H9 (cell line): Measurements from ENCODE around the gene COL5A3. TPM values are rescaled to one million over a fixed set of nuclear protein-coding genes. Genes with fewer than 3 reads are reported as not detected.

ENCODE experiments used
- DNase-seq: peaks from one replicate; pipeline ENCODE4 v3.0.0-alpha.2; 2017
- H2AFZ ChIP-seq: one replicate; pipeline ENCODE4 v1.6.1; 2013; ENCODE audit warnings: mild to moderate bottlenecking, low read length, control low read depth, moderate library complexity
- H2AK5ac ChIP-seq: 2 replicates; pipeline ENCODE4 v1.6.1; 2013; ENCODE audit warnings: low read length, control low read depth, mixed read lengths; ENCODE audit not compliant: insufficient read length
- H2BK120ac ChIP-seq: one replicate; pipeline ENCODE4 v1.6.1; 2013; ENCODE audit warnings: low read depth, mild to moderate bottlenecking, low read length, control low read depth, inconsistent platforms; ENCODE audit not compliant: poor library complexity, severe bottlenecking
- H2BK12ac ChIP-seq: 2 replicates; pipeline ENCODE4 v1.6.1; 2013; ENCODE audit warnings: low read length, control low read depth, mixed read lengths, low read depth; ENCODE audit not compliant: insufficient read length
- H2BK15ac ChIP-seq: 2 replicates; pipeline ENCODE4 v1.6.1; 2013; ENCODE audit warnings: low read depth, low read length, control low read depth
- H2BK20ac ChIP-seq: one replicate; pipeline ENCODE4 v1.6.1; 2013; ENCODE audit warnings: low read depth, mild to moderate bottlenecking, low read length, control low read depth, inconsistent platforms; ENCODE audit not compliant: poor library complexity, severe bottlenecking
- H2BK5ac ChIP-seq: 2 replicates; pipeline ENCODE4 v1.6.1; 2013; ENCODE audit warnings: low read length, control low read depth, mixed read lengths; ENCODE audit not compliant: insufficient read length
- H3K14ac ChIP-seq: 2 replicates; pipeline ENCODE4 v1.6.1; 2013; ENCODE audit warnings: low read length, control low read depth; ENCODE audit not compliant: insufficient read depth
- H3K18ac ChIP-seq: 2 replicates; pipeline ENCODE4 v1.6.1; 2013; ENCODE audit warnings: low read depth, mild to moderate bottlenecking, mixed read lengths, low read length, control low read depth; ENCODE audit not compliant: insufficient read length
- H3K23ac ChIP-seq: 2 replicates; pipeline ENCODE4 v1.6.1; 2013; ENCODE audit warnings: low read length, control low read depth, mixed read lengths, low read depth; ENCODE audit not compliant: insufficient read length
- H3K23me2 ChIP-seq: 2 replicates; pipeline ENCODE4 v1.6.1; 2013; ENCODE audit warnings: low read depth, mild to moderate bottlenecking, mixed read lengths, low read length, control low read depth; ENCODE audit not compliant: insufficient read length, poor library complexity, severe bottlenecking
- H3K27ac ChIP-seq: 2 replicates; pipeline ENCODE4 v1.5.1; 2013; ENCODE audit warnings: low read length, control low read depth, mixed read lengths, low read depth; ENCODE audit not compliant: insufficient read length
- H3K27me3 ChIP-seq: 2 replicates; pipeline ENCODE4 v1.6.1; 2013; ENCODE audit warnings: low read length, control low read depth, inconsistent platforms; ENCODE audit not compliant: insufficient read depth
- H3K4ac ChIP-seq: 2 replicates; pipeline ENCODE4 v1.6.1; 2013; ENCODE audit warnings: low read depth, mild to moderate bottlenecking, control low read depth, inconsistent platforms, low read length, moderate library complexity
- H3K4me1 ChIP-seq: 2 replicates; pipeline ENCODE4 v1.6.1; 2013; ENCODE audit warnings: low read length, control low read depth, inconsistent platforms; ENCODE audit not compliant: insufficient read depth
- H3K4me2 ChIP-seq: 2 replicates; pipeline ENCODE4 v1.6.1; 2013; ENCODE audit warnings: low read length, control low read depth, mixed read lengths; ENCODE audit not compliant: insufficient read length, insufficient read depth
- H3K56ac ChIP-seq: 2 replicates; pipeline ENCODE4 v1.6.1; 2013; ENCODE audit warnings: low read depth, mild to moderate bottlenecking, mixed read lengths, low read length, control low read depth; ENCODE audit not compliant: insufficient read length
- H3K79me1 ChIP-seq: 2 replicates; pipeline ENCODE4 v1.6.1; 2013; ENCODE audit warnings: low read depth, mild to moderate bottlenecking, moderate library complexity, low read length, control low read depth, inconsistent platforms; ENCODE audit not compliant: insufficient read depth, poor library complexity, severe bottlenecking
- H3K79me2 ChIP-seq: 2 replicates; pipeline ENCODE4 v1.6.1; 2013; ENCODE audit warnings: low read length, control low read depth, inconsistent platforms; ENCODE audit not compliant: insufficient read depth
- H3K9ac ChIP-seq: 2 replicates; pipeline ENCODE4 v1.6.1; 2013; ENCODE audit warnings: low read length, control low read depth, mixed read lengths; ENCODE audit not compliant: insufficient read length; ENCODE audit errors: extremely low read depth
- H3K9me3 ChIP-seq: one replicate; pipeline ENCODE4 v1.6.1; 2013; ENCODE audit warnings: low read depth, low read length, inconsistent platforms; ENCODE audit not compliant: control insufficient read depth
- H3T11ph ChIP-seq: one replicate; pipeline ENCODE4 v1.6.1; 2013; ENCODE audit warnings: mild to moderate bottlenecking, low read length, control low read depth, inconsistent platforms
- H4K20me1 ChIP-seq: one replicate; pipeline ENCODE4 v1.6.1; 2013; ENCODE audit not compliant: control insufficient read depth, insufficient read length, insufficient read depth
- H4K5ac ChIP-seq: 2 replicates; pipeline ENCODE4 v1.6.1; 2013; ENCODE audit warnings: low read depth, mild to moderate bottlenecking, mixed read lengths, low read length, control low read depth; ENCODE audit not compliant: insufficient read length
- H4K8ac ChIP-seq: replicated peaks from 2 replicates; pipeline ENCODE4 v1.6.1; 2013; ENCODE audit warnings: low read length, control low read depth, mixed read lengths, low read depth; ENCODE audit not compliant: insufficient read length
- H4K91ac ChIP-seq: 2 replicates; pipeline ENCODE4 v1.6.1; 2013; ENCODE audit warnings: low read depth, mild to moderate bottlenecking, moderate library complexity, mixed read lengths, low read length, control low read depth; ENCODE audit not compliant: insufficient read length
- H3K27ac Mint-ChIP-seq, 3 experiments: 2 replicates in 2 of 3; 3 replicates in 1 of 3; pipeline ENCODE4 v1.8.0; 2020 to 2021; ENCODE audit warnings: mixed read lengths in 3 of 3, mild to moderate bottlenecking in 1 of 3, moderate library complexity in 1 of 3
- H3K27me3 Mint-ChIP-seq: 2 replicates; pipeline ENCODE4 v1.8.0; 2021; ENCODE audit warnings: low read depth, mild to moderate bottlenecking, moderate library complexity, mixed read lengths
- H3K36me3 Mint-ChIP-seq, 3 experiments: 2 replicates in 2 of 3; 3 replicates in 1 of 3; pipeline ENCODE4 v1.8.0; 2020 to 2021; ENCODE audit warnings: low read depth in 3 of 3, mixed read lengths in 3 of 3; ENCODE audit not compliant: insufficient read depth in 1 of 3
- H3K4me1 Mint-ChIP-seq, 2 experiments: 2 replicates each; pipeline ENCODE4 v1.8.0; 2020; ENCODE audit warnings: mixed read lengths in 2 of 2
- H3K4me3 Mint-ChIP-seq, 2 experiments: 2 replicates in 1 of 2; 3 replicates in 1 of 2; pipeline ENCODE4 v1.8.0; 2020 to 2021; ENCODE audit warnings: mild to moderate bottlenecking in 2 of 2, mixed read lengths in 2 of 2, moderate library complexity in 1 of 2
- H3K9me3 Mint-ChIP-seq, 2 experiments: 2 replicates in 1 of 2; 3 replicates in 1 of 2; pipeline ENCODE4 v1.8.0; 2020; ENCODE audit warnings: mild to moderate bottlenecking in 2 of 2, mixed read lengths in 2 of 2, moderate library complexity in 1 of 2
- whole genome bisulfite sequencing: extraction: QIAGEN DNeasy Blood & Tissue Kit; methylation state at CpG from one replicate; pipeline ENCODE4 v1.1.7; 2013; ENCODE audit warnings: missing lambda C conversion rate, low lambda C conversion rate, mixed read lengths; ENCODE audit not compliant: insufficient read length; ENCODE audit errors: extremely low coverage; 5-methylcytosine and 5-hydroxymethylcytosine counted together
- total RNA-seq: library from RNA; stranded (reverse); gene quantifications from 2 replicates; pipeline ENCODE4 v1.2.1, GENCODE V29; 2021
- TF ChIP-seq, protein P1 (sequence below): fragments of 200-600 bp; sonication (generic); conservative IDR thresholded peaks from 3 replicates; pipeline ENCODE4 v1.8.0; 2021; ENCODE audit warnings: antibody characterized with exemption, mild to moderate bottlenecking

The COL5A3 gene
- total RNA-seq, 1 experiment from 2014 or later, result 0.72 TPM

DNA sequence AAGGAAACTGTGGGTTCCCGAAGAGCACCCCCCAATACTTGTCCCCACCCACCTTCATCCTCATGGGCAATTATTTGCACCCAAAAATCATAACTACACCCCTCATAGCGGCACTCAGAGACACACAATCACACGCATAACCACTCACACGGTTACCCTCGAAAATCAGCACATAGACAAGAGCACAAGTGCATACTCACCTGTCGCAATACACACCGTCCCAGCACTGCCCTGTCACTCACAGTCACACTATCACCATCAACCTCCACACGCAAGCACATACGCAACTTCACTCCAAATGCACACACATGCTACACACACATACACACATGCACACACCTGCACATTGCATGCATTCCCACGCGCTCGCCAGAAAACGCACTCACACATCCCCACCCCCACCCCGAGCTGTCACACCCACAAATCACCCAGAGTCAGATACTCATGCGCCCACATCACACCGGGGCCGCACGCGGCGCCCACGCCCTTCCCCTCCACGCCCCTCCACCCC lies 535 bp downstream of the COL5A3 start:
- Histone ChIP-seq H3K23ac (no peak overlapping the region), H3K27me3 (peaks cover 4% of the 10 kb centered on the region), H3K23me2 (no peaks in the 10 kb centered on the region), H4K20me1 (no peaks in the 10 kb centered on the region), H3K18ac (no peak overlapping the region), H2BK5ac (no peak overlapping the region), H3K79me2 (no peaks in the 10 kb centered on the region), H2AFZ (no peak overlapping the region), H4K91ac (no peak overlapping the region), H4K5ac (no peak overlapping the region), H2AK5ac (no peak overlapping the region), H3K79me1 (no peaks in the 10 kb centered on the region), H3K4ac (no peak overlapping the region), H3K4me1 (peaks cover 5% of the 10 kb centered on the region; the same call in 1 of the 2 replicates), H3K9ac (no peak overlapping the region), H2BK120ac (no peak overlapping the region), H3K56ac (no peak overlapping the region), H3K14ac (no peak overlapping the region), H2BK20ac (no peak overlapping the region), H2BK12ac (no peak overlapping the region), H3K27ac (no peak overlapping the region), H4K8ac (no peak overlapping the region), H2BK15ac (no peak overlapping the region), H3T11ph (no peak overlapping the region), H3K9me3 (no peaks in the 10 kb centered on the region), H3K4me2 (peak overlapping the region; percentile 69)
- TF ChIP-seq, protein P1, sequence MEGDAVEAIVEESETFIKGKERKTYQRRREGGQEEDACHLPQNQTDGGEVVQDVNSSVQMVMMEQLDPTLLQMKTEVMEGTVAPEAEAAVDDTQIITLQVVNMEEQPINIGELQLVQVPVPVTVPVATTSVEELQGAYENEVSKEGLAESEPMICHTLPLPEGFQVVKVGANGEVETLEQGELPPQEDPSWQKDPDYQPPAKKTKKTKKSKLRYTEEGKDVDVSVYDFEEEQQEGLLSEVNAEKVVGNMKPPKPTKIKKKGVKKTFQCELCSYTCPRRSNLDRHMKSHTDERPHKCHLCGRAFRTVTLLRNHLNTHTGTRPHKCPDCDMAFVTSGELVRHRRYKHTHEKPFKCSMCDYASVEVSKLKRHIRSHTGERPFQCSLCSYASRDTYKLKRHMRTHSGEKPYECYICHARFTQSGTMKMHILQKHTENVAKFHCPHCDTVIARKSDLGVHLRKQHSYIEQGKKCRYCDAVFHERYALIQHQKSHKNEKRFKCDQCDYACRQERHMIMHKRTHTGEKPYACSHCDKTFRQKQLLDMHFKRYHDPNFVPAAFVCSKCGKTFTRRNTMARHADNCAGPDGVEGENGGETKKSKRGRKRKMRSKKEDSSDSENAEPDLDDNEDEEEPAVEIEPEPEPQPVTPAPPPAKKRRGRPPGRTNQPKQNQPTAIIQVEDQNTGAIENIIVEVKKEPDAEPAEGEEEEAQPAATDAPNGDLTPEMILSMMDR, result no peak
- peaks cover 1 to 2% of the 10 kb centered on the region in 2 experiments; a peak in 2 of 5 replicates for H3K9me3 Mint-ChIP-seq
- no CpG with 5 or more reads among the region's 22 CpGs for WGBS
- H3K36me3 Mint-ChIP-seq, result no peaks in the 10 kb centered on the region; a peak in 1 of 7 replicates
- H3K27me3 Mint-ChIP-seq, result peaks cover 76% of the 10 kb centered on the region
- H3K4me1 Mint-ChIP-seq, result peaks cover 17 to 26% of the 10 kb centered on the region in 2 experiments
- DNase-seq, result no peak
- H3K4me3 Mint-ChIP-seq, result peak overlapping the region; percentile 52 to 79
- no peak overlapping the region for H3K27ac Mint-ChIP-seq
